GM12875 (cell line): Measurements from ENCODE around the gene TMPRSS11D.

Experiments
- H3K4me3 ChIP-seq: one replicate; pipeline ENCODE4 v1.5.1; 2011; ENCODE audit warnings: low read depth, low read length, control low read depth
- CTCF ChIP-seq: IDR thresholded peaks from 2 replicates; pipeline ENCODE4 v1.5.1; 2011; ENCODE audit warnings: low read depth, mild to moderate bottlenecking, control low read depth, inconsistent platforms, low read length, moderate library complexity, borderline replicate concordance; ENCODE audit not compliant: insufficient read depth

The TMPRSS11D gene

GRCh38 chr4:67785528-67785927, 98.3 kb downstream of the TMPRSS11D start:
- TF ChIP-seq CTCF = no peak

GRCh38 chr4:67779631-67780030, 104.2 kb downstream of the TMPRSS11D start:
- no peak overlapping the region for H3K4me3 ChIP-seq
- TF ChIP-seq CTCF = no peak

More at GRCh38 chr4:67785528-67785927, 98.3 kb downstream of the TMPRSS11D start:
- H3K4me3 ChIP-seq = no peak overlapping the region

GRCh38 chr4:67776746-67777145, 107.1 kb downstream of the TMPRSS11D start:
- H3K4me3 ChIP-seq = no peak overlapping the region
- TF ChIP-seq CTCF = no peak
